IMR-90 (cell line): ENCODE measurements around the gene TNFRSF14. TPM values are rescaled to one million over a fixed set of nuclear protein-coding genes. Genes with fewer than 3 reads are reported as not detected.

ENCODE experiments used
- ATAC-seq: fragments of 200-7000 bp; cut with Tn5 transposase; 2 replicates; pipeline ENCODE4 v1.9.1; 2020; ENCODE audit warnings: low read depth, mild to moderate bottlenecking, moderate library complexity
- BruUV-seq: library from RNA; stranded (reverse); fragments of 400-500 nt; replicated peaks from 2 replicates; lab custom pipeline; 2021; lab: Mats Ljungman, UMichigan
- CTCF ChIA-PET: fragments of 300-600 bp; formaldehyde crosslinking; extraction: SDS; loops from one replicate; lab custom pipeline; 2021; ENCODE audit warnings: antibody characterized with exemption; lab: Yijun Ruan, JAX
- POLR2A ChIA-PET: fragments of 300-600 bp; sonication (Branson Sonifier 250); formaldehyde crosslinking; loops from one replicate; lab custom pipeline; 2022; ENCODE audit warnings: antibody characterized with exemption; ENCODE audit not compliant: unreplicated experiment; lab: Charles Lee
- DNase-seq: peaks from one replicate; pipeline ENCODE4 v3.0.0; 2013
- H2AFZ ChIP-seq: replicated peaks from 2 replicates; pipeline ENCODE3; 2013; ENCODE audit warnings: low read length, mild to moderate bottlenecking; ENCODE audit not compliant: poor library complexity
- H2AK5ac ChIP-seq: 2 replicates; pipeline ENCODE4 v1.6.1; 2013; ENCODE audit warnings: low read depth, low read length, inconsistent platforms
- H2AK9ac ChIP-seq: replicated peaks from 2 replicates; pipeline ENCODE3; 2013; ENCODE audit warnings: mild to moderate bottlenecking, low read depth, low read length, moderate library complexity; ENCODE audit not compliant: poor library complexity
- H2BK120ac ChIP-seq: 2 replicates; pipeline ENCODE4 v1.6.1; 2013; ENCODE audit warnings: low read depth, low read length, inconsistent platforms
- H2BK15ac ChIP-seq: 3 replicates; pipeline ENCODE4 v1.6.1; 2013; ENCODE audit warnings: low read depth, low read length, inconsistent platforms
- H2BK20ac ChIP-seq: 2 replicates; pipeline ENCODE4 v1.6.1; 2013; ENCODE audit warnings: low read depth, mild to moderate bottlenecking, inconsistent platforms, low read length, moderate library complexity
- H2BK5ac ChIP-seq: 2 replicates; pipeline ENCODE4 v1.6.1; 2013; ENCODE audit warnings: mild to moderate bottlenecking, low read depth, low read length, inconsistent platforms; ENCODE audit not compliant: poor library complexity, severe bottlenecking
- H3K14ac ChIP-seq: replicated peaks from 2 replicates; pipeline ENCODE4 v1.6.1; 2013; ENCODE audit warnings: low read depth, low read length, inconsistent platforms
- H3K18ac ChIP-seq: 2 replicates; pipeline ENCODE4 v1.6.1; 2013; ENCODE audit warnings: low read depth, low read length, control low read depth
- H3K23ac ChIP-seq: 2 replicates; pipeline ENCODE4 v1.6.1; 2013; ENCODE audit warnings: low read depth, low read length, inconsistent platforms
- H3K27ac ChIP-seq: 2 replicates; pipeline ENCODE4 v1.5.1; 2013; ENCODE audit warnings: mild to moderate bottlenecking, control low read depth, low read length; ENCODE audit not compliant: insufficient read depth
- H3K27me3 ChIP-seq: 2 replicates; pipeline ENCODE4 v1.6.1; 2013; ENCODE audit warnings: low read length; ENCODE audit not compliant: control insufficient read depth, insufficient read depth
- H3K36me3 ChIP-seq: 2 replicates; pipeline ENCODE4 v1.6.1; 2013; ENCODE audit warnings: low read length, mixed read lengths; ENCODE audit not compliant: control insufficient read depth, insufficient read depth
- H3K4ac ChIP-seq: 2 replicates; pipeline ENCODE4 v1.6.1; 2013; ENCODE audit warnings: low read depth, low read length, inconsistent platforms
- H3K4me1 ChIP-seq: 2 replicates; pipeline ENCODE4 v1.6.1; 2013; ENCODE audit warnings: low read length, mixed read lengths; ENCODE audit not compliant: control insufficient read depth, insufficient read depth
- H3K4me2 ChIP-seq: 2 replicates; pipeline ENCODE4 v1.6.1; 2013; ENCODE audit warnings: low read depth, mild to moderate bottlenecking, control low read depth, low read length, moderate library complexity
- H3K4me3 ChIP-seq: 2 replicates; pipeline ENCODE4 v1.5.1; 2013; ENCODE audit warnings: low read depth, mild to moderate bottlenecking, control low read depth, low read length, moderate library complexity; ENCODE audit not compliant: insufficient read depth
- H3K56ac ChIP-seq: 2 replicates; pipeline ENCODE4 v1.6.1; 2013; ENCODE audit warnings: low read length, inconsistent platforms; ENCODE audit not compliant: insufficient read depth; ENCODE audit errors: extremely low read depth
- H3K79me1 ChIP-seq, 2 experiments: 2 replicates each; pipeline ENCODE4 v1.6.1; 2013; ENCODE audit warnings: low read length in 2 of 2, inconsistent platforms in 1 of 2, low read depth in 1 of 2
- H3K9ac ChIP-seq: 2 replicates; pipeline ENCODE4 v1.6.1; 2013; ENCODE audit warnings: low read depth, low read length, control low read depth
- H3K9me1 ChIP-seq: 2 replicates; pipeline ENCODE4 v1.6.1; 2013; ENCODE audit warnings: low read length, inconsistent platforms; ENCODE audit not compliant: insufficient read depth
- H3K9me3 ChIP-seq: 2 replicates; pipeline ENCODE4 v1.6.1; 2013; ENCODE audit warnings: low read length; ENCODE audit not compliant: control insufficient read depth, insufficient read depth
- H4K20me1 ChIP-seq: 2 replicates; pipeline ENCODE4 v1.6.1; 2013; ENCODE audit warnings: low read length, inconsistent platforms; ENCODE audit not compliant: insufficient read depth
- H4K5ac ChIP-seq: 2 replicates; pipeline ENCODE4 v1.6.1; 2013; ENCODE audit warnings: mild to moderate bottlenecking, low read depth, low read length, control low read depth
- H4K8ac ChIP-seq, 2 experiments: 2 replicates each; pipeline ENCODE4 v1.6.1; 2013; ENCODE audit warnings: low read depth in 2 of 2, low read length in 2 of 2, control low read depth in 1 of 2, inconsistent platforms in 1 of 2
- H4K91ac ChIP-seq: 2 replicates; pipeline ENCODE4 v1.6.1; 2013; ENCODE audit warnings: low read depth, low read length, inconsistent platforms; ENCODE audit not compliant: insufficient read depth
- ELK1 ChIP-seq: fragments of 150-350 bp; IDR thresholded peaks from 2 replicates; pipeline ENCODE4 v1.6.1; 2016; ENCODE audit warnings: low read depth, mild to moderate bottlenecking, low read length, moderate library complexity, borderline replicate concordance
- MAFK ChIP-seq: IDR thresholded peaks from 2 replicates; pipeline ENCODE4 v1.6.1; 2012; ENCODE audit warnings: low read depth, low read length, improper control_type of control experiment
- NFE2L2 ChIP-seq: fragments of 150-350 bp; IDR thresholded peaks from 2 replicates; pipeline ENCODE4 v1.6.1; 2016; ENCODE audit warnings: low read depth, mild to moderate bottlenecking, low read length
- WGBS, 2 experiments: methylation state at CpG; one replicate each; pipeline versions ENCODE4 v1.1.5 to v1.1.7; 2013; ENCODE audit warnings: missing lambda C conversion rate in 2 of 2; ENCODE audit not compliant: insufficient read length in 1 of 2; ENCODE audit errors: extremely low coverage in 2 of 2; 5-methylcytosine and 5-hydroxymethylcytosine counted together
- dilution Hi-C: fragments of 300-500 bp; cut with HindIII; formaldehyde crosslinking; loops from one replicate; pipeline ENCODE4 v1.14.3; 2018; ENCODE audit warnings: low sequenced_read_pairs; ENCODE audit not compliant: unreplicated experiment
- in situ Hi-C: fragments of 300-500 bp; cut with MboI; formaldehyde crosslinking; loops from 3 replicates; pipeline ENCODE4 v1.14.3; 2019; ENCODE audit warnings: low sequenced_read_pairs, inconsistent platforms, mixed read lengths
- intact Hi-C: fragments of 100-400 bp; cut with micrococcal nuclease; formaldehyde crosslinking; loops from 2 replicates; pipeline ENCODE4 v1.10.0; 2022
- polyA plus RNA-seq, 3 experiments: library from polyadenylated mRNA; depleted of rRNA; stranded (reverse); fragments of >200 nt; gene quantifications; 2 replicates each; pipeline ENCODE4 v1.2.3, GENCODE V29; 2012; ENCODE audit warnings: low replicate concordance in 1 of 3
- total RNA-seq: library from RNA; depleted of rRNA; stranded (reverse); fragments of >200 nt; gene quantifications from 2 replicates; pipeline ENCODE4 v1.2.3, GENCODE V29; 2012

Gene TNFRSF14
- total and polyA plus RNA-seq, 2 of the 4 experiments (the other 2 are of a cell fraction) = 1.3 to 4.2 TPM

GRCh38 chr1:2605509-2606395 lies 49.6 kb downstream of the TNFRSF14 start:
- Histone ChIP-seq H2BK120ac (no peak overlapping the region), H3K9me1 (no peaks in the 10 kb centered on the region), H3K4me2 (no peak overlapping the region), H3K23ac (no peak overlapping the region), H3K4me3 (no peak overlapping the region), H3K18ac (no peak overlapping the region), H4K5ac (no peak overlapping the region), H3K4ac (no peak overlapping the region), H4K8ac (no peak overlapping the region), H2AK5ac (no peak overlapping the region), H2BK15ac (no peak overlapping the region), H2AK9ac (no peak overlapping the region), H3K27ac (no peak overlapping the region), H4K20me1 (no peaks in the 10 kb centered on the region), H3K14ac (no peak overlapping the region), H2BK5ac (no peak overlapping the region), H3K9me3 (no peaks in the 10 kb centered on the region), H3K56ac (no peak overlapping the region), H2AFZ (no peak overlapping the region), H2BK20ac (no peak overlapping the region), H3K9ac (no peak overlapping the region), H3K79me1 (no peaks in the 10 kb centered on the region), H3K27me3 (no peaks in the 10 kb centered on the region; the same call in 1 of the 2 replicates), H4K91ac (no peak overlapping the region), H3K4me1 (no peaks in the 10 kb centered on the region), H3K36me3 (no peaks in the 10 kb centered on the region)
- dilution Hi-C loops = no loop called here
- in situ Hi-C loops = no loop called here
- POLR2A ChIA-PET = no interaction called here
- ATAC-seq (no peak), DNase-seq (no peak)
- intact Hi-C loops = no loop called here
- CTCF ChIA-PET = no interaction called here
- no TSS peak for BruUV-seq
- TF ChIP-seq MAFK = no peak
- TF ChIP-seq ELK1 = no peak
- TF ChIP-seq NFE2L2 = no peak
- 59% methylated on average over 21 of the region's 48 CpGs; no CpG with 5 or more reads in 1 of the 2 experiments for WGBS, 2 experiments
